K562 (cell line): ENCODE data around the gene UBE2G2. TPM values are rescaled to one million over a fixed set of nuclear protein-coding genes. Genes with fewer than 3 reads are reported as not detected.

ENCODE experiments used
- BRD4 ChIP-seq: fragments of 200-600 bp; sonication (generic); IDR thresholded peaks from 2 replicates; pipeline ENCODE4 v1.6.1; 2017; ENCODE audit warnings: inconsistent platforms
- CHD4 ChIP-seq: fragments of 200-600 bp; sonication (generic); IDR thresholded peaks from 3 replicates; pipeline ENCODE4 v1.6.1; 2012; ENCODE audit warnings: low read depth, mild to moderate bottlenecking, mixed read lengths, low read length, inconsistent platforms; ENCODE audit not compliant: insufficient read depth, insufficient replicate concordance, poor library complexity, severe bottlenecking
- CREB3 ChIP-seq: fragments of 450-650 bp; conservative IDR thresholded peaks from 2 replicates; pipeline ENCODE4 v1.6.1; 2016; ENCODE audit warnings: missing genetic modification characterization, low read depth, mild to moderate bottlenecking, missing compliant biosample characterization, moderate library complexity
- CXXC5 ChIP-seq: fragments of 250-450 bp; sonication (Bioruptor Pico); IDR thresholded peaks from 2 replicates; pipeline ENCODE4 v1.8.0; 2022; ENCODE audit warnings: inconsistent platforms, mild to moderate bottlenecking, moderate library complexity
- DDX20 ChIP-seq: fragments of 450-650 bp; IDR thresholded peaks from 2 replicates; pipeline ENCODE4 v1.6.1; 2016; ENCODE audit warnings: missing genetic modification characterization, low read depth, mild to moderate bottlenecking, missing compliant biosample characterization, moderate library complexity
- DMBX1 ChIP-seq: fragments of 250-450 bp; sonication (Bioruptor Pico); IDR thresholded peaks from 2 replicates; pipeline ENCODE4 v1.8.0; 2022; ENCODE audit warnings: inconsistent platforms, mild to moderate bottlenecking, moderate library complexity, borderline replicate concordance
- HDAC8 ChIP-seq: fragments of 450-650 bp; IDR thresholded peaks from 2 replicates; pipeline ENCODE4 v1.6.1; 2016; ENCODE audit warnings: mild to moderate bottlenecking, missing genetic modification characterization, moderate library complexity, missing compliant biosample characterization
- MAZ ChIP-seq, 2 experiments: fragments of 450-650 bp in 1 of 2; sonication (generic) in 1 of 2; formaldehyde crosslinking; IDR thresholded peaks in 1 of 2; conservative IDR thresholded peaks in 1 of 2; 2 replicates each; pipeline versions ENCODE4 v1.4.0 to v1.5.0; 2020; ENCODE audit warnings: mild to moderate bottlenecking in 1 of 2, missing genetic modification reagents in 1 of 2
- MEIS2 ChIP-seq: fragments of 450-650 bp; IDR thresholded peaks from 2 replicates; pipeline ENCODE4 v1.6.1; 2014; ENCODE audit warnings: mild to moderate bottlenecking; ENCODE audit not compliant: partially characterized antibody
- MXI1 ChIP-seq: IDR thresholded peaks from 2 replicates; pipeline ENCODE4 v1.6.1; 2011; ENCODE audit warnings: low read depth, mild to moderate bottlenecking, improper control_type of control experiment, low read length
- PHF8 ChIP-seq: fragments of 200-600 bp; sonication (generic); IDR thresholded peaks from 2 replicates; pipeline ENCODE4 v1.6.1; 2012; ENCODE audit warnings: mixed run types, mild to moderate bottlenecking, inconsistent platforms, low read length, moderate library complexity, borderline replicate concordance
- PTRF ChIP-seq: fragments of 450-650 bp; IDR thresholded peaks from 2 replicates; pipeline ENCODE4 v1.6.1; 2016; ENCODE audit warnings: mild to moderate bottlenecking, missing genetic modification characterization, missing compliant biosample characterization
- PYGO2 ChIP-seq: fragments of 450-650 bp; IDR thresholded peaks from 2 replicates; pipeline ENCODE4 v1.6.1; 2016; ENCODE audit warnings: mild to moderate bottlenecking, missing genetic modification characterization, moderate library complexity, missing compliant biosample characterization
- RAD21 ChIP-seq, 2 experiments: fragments of 250-450 bp in 1 of 2; fragments of 450-650 bp in 1 of 2; sonication (Bioruptor Pico) in 1 of 2; formaldehyde crosslinking in 1 of 2; IDR thresholded peaks in 1 of 2; conservative IDR thresholded peaks in 1 of 2; 2 replicates each; pipeline versions ENCODE4 v1.4.0 to v1.8.0; 2020 to 2022; ENCODE audit warnings: mild to moderate bottlenecking in 2 of 2, moderate library complexity in 1 of 2
- TRIM28 ChIP-seq: fragments of 450-650 bp; IDR thresholded peaks from 2 replicates; pipeline ENCODE4 v1.6.1; 2017
- ZBTB9 ChIP-seq: fragments of 450-650 bp; formaldehyde crosslinking; IDR thresholded peaks from 2 replicates; pipeline ENCODE4 v1.4.0; 2020; ENCODE audit warnings: mild to moderate bottlenecking, moderate library complexity
- ZNF408 ChIP-seq: fragments of 250-450 bp; sonication (Bioruptor Pico); IDR thresholded peaks from 2 replicates; pipeline ENCODE4 v1.4.0; 2020; ENCODE audit warnings: low read depth, mild to moderate bottlenecking, moderate library complexity
- ZNF449 ChIP-seq: fragments of 250-450 bp; sonication (Bioruptor Pico); IDR thresholded peaks from 2 replicates; pipeline ENCODE4 v1.8.0; 2022; ENCODE audit warnings: moderate library complexity, mild to moderate bottlenecking, inconsistent platforms
- ZNF512 ChIP-seq: IDR thresholded peaks from 2 replicates; pipeline ENCODE4 v1.6.1; 2016; ENCODE audit warnings: missing genetic modification characterization, missing compliant biosample characterization
- ZNF584 ChIP-seq: fragments of 200-800 bp; sonication (Bioruptor generic); IDR thresholded peaks from 2 replicates; pipeline ENCODE4 v1.6.1; 2016; ENCODE audit warnings: low read depth, mild to moderate bottlenecking, missing genetic modification characterization, missing compliant biosample characterization
- ZNF740 ChIP-seq, 3 experiments: fragments of 200-800 bp in 1 of 3; sonication (Bioruptor generic) in 1 of 3; sonication (generic) in 1 of 3; formaldehyde crosslinking in 1 of 3; IDR thresholded peaks; 2 replicates each; pipeline versions ENCODE4 v1.6.1 to v1.8.0; 2016 to 2022; ENCODE audit warnings: mild to moderate bottlenecking in 2 of 3, missing compliant biosample characterization in 2 of 3, missing genetic modification characterization in 2 of 3, missing genetic modification reagents in 1 of 3
- polyA plus RNA-seq, 8 experiments: library from polyadenylated mRNA; depleted of rRNA in 4 of 8; stranded (reverse) in 5 of 8; unstranded in 3 of 8; fragments of >200 nt; fragmentation: Nextera tagmentation in 2 of 8; fragmentation: Illumina TruSeq in 1 of 8; extraction: Ambion mirVana in 2 of 8; extraction: Trizol in 1 of 8; gene quantifications; 2 replicates each; pipeline versions ENCODE4 v1.2.1 to v1.2.3, GENCODE V29; 2011 to 2014; ENCODE audit warnings: inconsistent platforms in 1 of 8, missing spikeins in 1 of 8
- total RNA-seq, 7 experiments: library from RNA; depleted of rRNA in 6 of 7; stranded (reverse); fragments of >200 nt in 6 of 7; fragmentation: Illumina TruSeq in 2 of 7; extraction: Trizol in 2 of 7; gene quantifications; 2 replicates each; pipeline versions ENCODE4 v1.2.1 to v1.2.3, GENCODE V29; 2011 to 2021; ENCODE audit warnings: low replicate concordance in 1 of 7

UBE2G2 gene
- total and polyA plus RNA-seq, 9 of the 15 experiments (the other 6 are each of a cell fraction or from before 2014, with no cell fraction given) = 47.5 to 225 (median 140) TPM

GRCh38 chr21:44797775-44798174 is 3.8 kb downstream of the UBE2G2 start (continued):
- no peak for TF ChIP-seq MAZ (CRISPR knock-in tag; conservative IDR thresholded peaks at IDR 0.05 in 1 of 2, IDR thresholded peaks at IDR 0.05 in 1 of 2)
- TF ChIP-seq PTRF (tag) = peak; percentile 75
- TF ChIP-seq MEIS2 = no peak
- no peak for TF ChIP-seq ZNF740 (CRISPR knock-in tag; IDR thresholded peaks at IDR 0.05)
- peak in 1 of 2 experiments; percentile 38; a peak in 1 of 4 replicates for TF ChIP-seq ZNF740 (tag; IDR thresholded peaks at IDR 0.05)
- no peak for TF ChIP-seq PYGO2
- TF ChIP-seq CREB3 (tag) = 0 out of 2 replicates have a peak, but pooled peaks have one; percentile 51
- TF ChIP-seq TRIM28 = no peak
- TF ChIP-seq MXI1 = no peak
- TF ChIP-seq HDAC8 (tag) = peak; percentile 65; the same call in 1 of the 2 replicates
- TF ChIP-seq CXXC5 = peak; percentile 39; the same call in 1 of the 2 replicates
- no peak for TF ChIP-seq ZNF449 (CRISPR knock-in tag)
- no peak for TF ChIP-seq ZNF584 (CRISPR knock-in tag)
- TF ChIP-seq CHD4 = no peak
- TF ChIP-seq ZNF512 = no peak
- peak; percentile 61; the same call in 1 of the 2 replicates for TF ChIP-seq DDX20
- TF ChIP-seq ZBTB9 (CRISPR knock-in tag) = no peak
- TF ChIP-seq PHF8 = no peak
- TF ChIP-seq RAD21 (CRISPR knock-in tag; conservative IDR thresholded peaks at IDR 0.05 in 1 of 2, IDR thresholded peaks at IDR 0.05 in 1 of 2) = no peak
- no peak for TF ChIP-seq ZNF408 (CRISPR knock-in tag)
- TF ChIP-seq BRD4 = no peak
- peak; percentile 85; the same call in 1 of the 2 replicates for TF ChIP-seq DMBX1 (CRISPR knock-in tag)
